HEK293 (cell line): ENCODE results near the gene RNF215.
A peak's percentile ranks its signal among the peaks of the same experiment; 100 is the strongest.

ENCODE experiments used
- CTCF ChIA-PET: fragments of 350-600 bp; formaldehyde crosslinking; extraction: SDS; loops from one replicate; lab custom pipeline; 2021; ENCODE audit warnings: antibody characterized with exemption; lab: Yijun Ruan, JAX
- POLR2A ChIA-PET: fragments of 300-600 bp; formaldehyde crosslinking; extraction: SDS; loops from one replicate; lab custom pipeline; 2020; ENCODE audit warnings: antibody characterized with exemption, inconsistent platforms; lab: Yijun Ruan, JAX
- H3K27ac ChIP-seq: fragments of 200-500 bp; sonication (Bioruptor generic); 2 replicates; pipeline ENCODE4 v1.5.1; 2014; ENCODE audit warnings: low read depth, low read length, control low read depth, inconsistent platforms; ENCODE audit errors: extremely low read depth
- H3K36me3 ChIP-seq, 2 experiments: fragments of 200-500 bp in 1 of 2; sonication (Bioruptor generic) in 1 of 2; 1 replicate in 1 of 2; 2 replicates in 1 of 2; pipeline ENCODE4 v1.5.1; 2014 to 2017; ENCODE audit warnings: inconsistent platforms in 2 of 2, low read length in 2 of 2; ENCODE audit not compliant: control insufficient read depth in 2 of 2, insufficient read depth in 1 of 2
- H3K4me1 ChIP-seq: fragments of 200-500 bp; sonication (Bioruptor generic); 2 replicates; pipeline ENCODE4 v1.5.1; 2014; ENCODE audit warnings: mild to moderate bottlenecking, low read length, inconsistent platforms; ENCODE audit not compliant: control insufficient read depth, insufficient read depth
- H3K4me3 ChIP-seq: 2 replicates; pipeline ENCODE4 v1.5.1; 2011; ENCODE audit warnings: low read depth, mild to moderate bottlenecking, control low read depth, low read length, moderate library complexity
- H3K9me3 ChIP-seq: fragments of 200-500 bp; sonication (Bioruptor generic); 2 replicates; pipeline ENCODE4 v1.5.1; 2014; ENCODE audit warnings: low read depth, low read length, inconsistent platforms; ENCODE audit not compliant: control insufficient read depth, insufficient read depth
- FEZF1 ChIP-seq: fragments of 450-650 bp; formaldehyde crosslinking; IDR thresholded peaks from 2 replicates; pipeline ENCODE4 v1.5.1; 2016; ENCODE audit warnings: missing biosample characterization, missing genetic modification characterization
- GLI4 ChIP-seq: fragments of 450-650 bp; formaldehyde crosslinking; IDR thresholded peaks from 2 replicates; pipeline ENCODE4 v1.5.1; 2016; ENCODE audit warnings: missing biosample characterization, missing genetic modification characterization
- HIC1 ChIP-seq: fragments of 450-650 bp; formaldehyde crosslinking; IDR thresholded peaks from 2 replicates; pipeline ENCODE4 v1.5.1; 2016; ENCODE audit warnings: missing biosample characterization, missing genetic modification characterization
- IKZF3 ChIP-seq: fragments of 450-650 bp; IDR thresholded peaks from 2 replicates; pipeline ENCODE4 v1.5.0; 2018; ENCODE audit warnings: missing biosample characterization, mild to moderate bottlenecking, missing genetic modification characterization, moderate library complexity
- KLF17 ChIP-seq: fragments of 450-650 bp; formaldehyde crosslinking; IDR thresholded peaks from 2 replicates; pipeline ENCODE4 v1.5.1; 2016; ENCODE audit warnings: missing biosample characterization, missing genetic modification characterization
- OSR2 ChIP-seq: fragments of 450-650 bp; formaldehyde crosslinking; IDR thresholded peaks from 2 replicates; pipeline ENCODE4 v1.5.1; 2016; ENCODE audit warnings: missing biosample characterization, missing genetic modification characterization
- OVOL3 ChIP-seq: fragments of 450-650 bp; formaldehyde crosslinking; IDR thresholded peaks from 2 replicates; pipeline ENCODE4 v1.5.1; 2016; ENCODE audit warnings: missing biosample characterization, missing genetic modification characterization
- PATZ1 ChIP-seq: fragments of 450-650 bp; formaldehyde crosslinking; IDR thresholded peaks from 2 replicates; pipeline ENCODE4 v1.5.1; 2016; ENCODE audit warnings: missing biosample characterization, missing genetic modification characterization
- PRDM4 ChIP-seq: fragments of 450-650 bp; formaldehyde crosslinking; IDR thresholded peaks from 2 replicates; pipeline ENCODE4 v1.5.1; 2017; ENCODE audit warnings: missing biosample characterization, missing genetic modification characterization
- SP7 ChIP-seq: fragments of 450-650 bp; formaldehyde crosslinking; IDR thresholded peaks from 2 replicates; pipeline ENCODE4 v1.5.1; 2016; ENCODE audit warnings: missing biosample characterization, missing genetic modification characterization
- ZBTB10 ChIP-seq: fragments of 450-650 bp; formaldehyde crosslinking; IDR thresholded peaks from 2 replicates; pipeline ENCODE4 v1.5.1; 2016; ENCODE audit warnings: missing biosample characterization, missing genetic modification characterization
- ZEB2 ChIP-seq: fragments of 450-650 bp; formaldehyde crosslinking; IDR thresholded peaks from 2 replicates; pipeline ENCODE4 v1.5.1; 2016; ENCODE audit warnings: missing biosample characterization, missing genetic modification characterization
- ZFHX2 ChIP-seq: fragments of 450-650 bp; formaldehyde crosslinking; conservative IDR thresholded peaks from 2 replicates; pipeline ENCODE4 v1.5.1; 2016; ENCODE audit warnings: missing biosample characterization, missing genetic modification characterization
- ZNF121 ChIP-seq: fragments of 450-650 bp; formaldehyde crosslinking; IDR thresholded peaks from 2 replicates; pipeline ENCODE4 v1.5.1; 2016; ENCODE audit warnings: missing biosample characterization, missing genetic modification characterization
- ZNF133 ChIP-seq: fragments of 450-650 bp; formaldehyde crosslinking; IDR thresholded peaks from 2 replicates; pipeline ENCODE4 v1.5.1; 2016; ENCODE audit warnings: missing biosample characterization, missing genetic modification characterization
- ZNF211 ChIP-seq: fragments of 450-650 bp; formaldehyde crosslinking; IDR thresholded peaks from 2 replicates; pipeline ENCODE4 v1.5.1; 2016; ENCODE audit warnings: low read depth, missing biosample characterization, missing genetic modification characterization
- ZNF394 ChIP-seq: fragments of 450-650 bp; formaldehyde crosslinking; IDR thresholded peaks from 2 replicates; pipeline ENCODE4 v1.5.1; 2016; ENCODE audit warnings: missing biosample characterization, missing genetic modification characterization, mild to moderate bottlenecking, moderate library complexity, borderline replicate concordance
- ZNF404 ChIP-seq: fragments of 450-650 bp; formaldehyde crosslinking; IDR thresholded peaks from 2 replicates; pipeline ENCODE4 v1.5.1; 2017; ENCODE audit warnings: missing biosample characterization, missing genetic modification characterization
- ZNF561 ChIP-seq: fragments of 450-650 bp; IDR thresholded peaks from 2 replicates; pipeline ENCODE4 v1.5.1; 2018; ENCODE audit warnings: missing biosample characterization, missing genetic modification characterization, borderline replicate concordance
- ZNF629 ChIP-seq: fragments of 450-650 bp; formaldehyde crosslinking; IDR thresholded peaks from 2 replicates; pipeline ENCODE4 v1.5.1; 2017; ENCODE audit warnings: missing biosample characterization, missing genetic modification characterization

The RNF215 gene

GRCh38 chr22:30423301-30423958 lies 36.2 kb upstream of the RNF215 start (continued):
- TF ChIP-seq ZBTB10: peak; percentile 37; the same call in 1 of the 2 replicates
- TF ChIP-seq OVOL3 (tag by site-specific recombination): no peak
- TF ChIP-seq KLF17 (tag by site-specific recombination): 0 out of 2 replicates have a peak, but pooled peaks have one; percentile 10
- TF ChIP-seq PATZ1 (tag by site-specific recombination): peak; percentile 75
- TF ChIP-seq ZFHX2 (tag by site-specific recombination): peak; percentile 53
- TF ChIP-seq GLI4 (tag by site-specific recombination): peak; percentile 53; the same call in 1 of the 2 replicates
- TF ChIP-seq SP7: no peak
- TF ChIP-seq ZNF404 (tag by site-specific recombination): no peak

GRCh38 chr22:30422481-30423300 lies 35.5 kb upstream of the RNF215 start:
- Histone ChIP-seq H3K4me1 (peaks cover 28% of the 10 kb centered on the region), H3K4me3 (peak overlapping the region; percentile 63), H3K9me3 (no peaks in the 10 kb centered on the region), H3K36me3 (peaks cover 0 to 40% of the 10 kb centered on the region in 2 experiments; a peak in 1 of 3 replicates), H3K27ac (peak overlapping the region; percentile 98)
- ChIA-PET CTCF (interaction anchor here (0.6 to 7.6 kb wide), 12 partner anchors 9 to 576 kb away, joined by 3 to 71 read pairs (median 4); partner anchors contain the start of genes RNF215 and SEC14L2), POLR2A (interaction anchor here (0.5 to 6.0 kb wide), 15 partner anchors 11 to 700 kb away, joined by 3 to 86 read pairs (median 5); partner anchors contain the start of genes CCDC157, INPP5J, MORC2 and SEC14L2)
- TF ChIP-seq ZEB2 (tag by site-specific recombination): peak; percentile 55; the same call in 1 of the 2 replicates
- TF ChIP-seq ZNF561 (tag by site-specific recombination): no peak
- peak; percentile 78 for TF ChIP-seq IKZF3 (tag by site-specific recombination)
- no peak for TF ChIP-seq ZNF211 (tag by site-specific recombination)
- TF ChIP-seq OSR2 (tag by site-specific recombination): peak; percentile 35; the same call in 1 of the 2 replicates
- no peak for TF ChIP-seq ZNF133 (tag by site-specific recombination)
- TF ChIP-seq ZNF394 (tag by site-specific recombination): peak; percentile 86
- TF ChIP-seq HIC1 (tag by site-specific recombination): peak; percentile 45; the same call in 1 of the 2 replicates
- peak; percentile 84 for TF ChIP-seq KLF17 (tag by site-specific recombination)
- TF ChIP-seq ZNF121 (tag by site-specific recombination): no peak
- peak; percentile 45; the same call in 1 of the 2 replicates for TF ChIP-seq FEZF1 (tag by site-specific recombination)
- TF ChIP-seq PRDM4 (tag by site-specific recombination): peak; percentile 45; the same call in 1 of the 2 replicates
- TF ChIP-seq ZNF629: peak; percentile 59
